ENCODE results near the gene DENND2D. TPM values are rescaled to one million over a fixed set of nuclear protein-coding genes. Genes with fewer than 3 reads are reported as not detected.

Gene DENND2D
- total and polyA plus RNA-seq, 10 of the 15 experiments (the other 5 are each of a cell fraction or from before 2014, with no cell fraction given), result 149 to 375 (median 172) TPM

DNA sequence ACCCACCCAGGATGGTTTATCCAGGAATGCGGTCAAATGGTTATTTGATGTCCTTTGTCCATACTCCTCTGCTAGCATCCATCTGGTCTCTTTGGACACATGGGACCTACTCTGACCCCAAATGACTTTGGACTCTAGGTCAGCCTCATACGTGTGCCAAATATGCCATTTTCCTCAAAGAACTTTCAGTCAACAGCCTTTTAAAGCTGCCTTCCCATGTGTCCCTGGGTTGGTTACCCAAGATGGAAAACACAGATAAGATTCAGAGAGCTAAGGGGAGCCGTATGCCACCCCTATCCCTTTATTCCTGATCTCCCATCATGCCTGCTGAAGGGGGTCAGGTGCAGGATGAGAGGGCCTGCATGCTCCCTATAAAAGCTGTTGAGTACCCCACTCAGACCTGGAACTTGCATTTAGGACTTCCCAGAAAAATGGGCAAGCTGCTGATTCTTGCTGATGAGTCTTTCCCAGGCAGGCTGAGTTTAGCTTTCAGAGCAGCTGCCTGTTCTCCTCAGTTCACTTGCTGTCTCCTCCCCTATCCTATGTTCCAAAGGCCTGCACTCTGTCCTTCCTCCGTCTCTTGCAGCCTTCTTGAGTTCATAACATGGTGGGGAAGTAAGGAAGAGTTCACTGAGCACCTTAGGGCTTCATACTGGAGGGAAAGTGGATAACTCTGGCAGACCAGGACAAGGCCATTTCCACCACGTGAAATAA, 46.8 kb upstream of the DENND2D start (continued):
- TF ChIP-seq NBN (IDR thresholded peaks at IDR 0.05) (no peak), STAT3 (IDR thresholded peaks at IDR 0.05; ENCODE audit: low read depth, low read length) (no peak), RELA (IDR thresholded peaks at IDR 0.05; ENCODE audit: borderline replicate concordance, partially characterized antibody) (no peak), MYC (IDR thresholded peaks at IDR 0.05; ENCODE audit: insufficient read depth, insufficient read length, insufficient replicate concordance, low read length, severe bottlenecking) (no peak), POLR2A (IDR thresholded peaks at IDR 0.05; ENCODE audit: low read depth, low read length) (no peak), ATF7 (IDR thresholded peaks at IDR 0.05; ENCODE audit: low read depth) (no peak), SREBF1 (IDR thresholded peaks at IDR 0.05; ENCODE audit: low read length) (no peak), ZNF384 (IDR thresholded peaks at IDR 0.05; ENCODE audit: borderline replicate concordance, low read depth, low read length) (no peak), ETV6 (conservative IDR thresholded peaks at IDR 0.05 in 1 of 2, IDR thresholded peaks at IDR 0.05 in 1 of 2; ENCODE audit: borderline replicate concordance in 1 of 2, low read depth in 1 of 2) (no peak), TAF1 (IDR thresholded peaks at IDR 0.05; ENCODE audit: borderline replicate concordance, low read depth, low read length) (no peak), YY1 (IDR thresholded peaks at IDR 0.05; ENCODE audit: low read depth, low read length) (no peak), BCL11A (IDR thresholded peaks at IDR 0.05; ENCODE audit: low read depth, low read length) (no peak), RUNX3 (IDR thresholded peaks at IDR 0.05; ENCODE audit: low read length) (no peak)
- TF ChIP-seq, protein P1, sequence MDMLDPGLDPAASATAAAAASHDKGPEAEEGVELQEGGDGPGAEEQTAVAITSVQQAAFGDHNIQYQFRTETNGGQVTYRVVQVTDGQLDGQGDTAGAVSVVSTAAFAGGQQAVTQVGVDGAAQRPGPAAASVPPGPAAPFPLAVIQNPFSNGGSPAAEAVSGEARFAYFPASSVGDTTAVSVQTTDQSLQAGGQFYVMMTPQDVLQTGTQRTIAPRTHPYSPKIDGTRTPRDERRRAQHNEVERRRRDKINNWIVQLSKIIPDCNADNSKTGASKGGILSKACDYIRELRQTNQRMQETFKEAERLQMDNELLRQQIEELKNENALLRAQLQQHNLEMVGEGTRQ (IDR thresholded peaks at IDR 0.05; ENCODE audit: borderline replicate concordance, low read depth, low read length), result no peak
- TF ChIP-seq, protein P2, sequence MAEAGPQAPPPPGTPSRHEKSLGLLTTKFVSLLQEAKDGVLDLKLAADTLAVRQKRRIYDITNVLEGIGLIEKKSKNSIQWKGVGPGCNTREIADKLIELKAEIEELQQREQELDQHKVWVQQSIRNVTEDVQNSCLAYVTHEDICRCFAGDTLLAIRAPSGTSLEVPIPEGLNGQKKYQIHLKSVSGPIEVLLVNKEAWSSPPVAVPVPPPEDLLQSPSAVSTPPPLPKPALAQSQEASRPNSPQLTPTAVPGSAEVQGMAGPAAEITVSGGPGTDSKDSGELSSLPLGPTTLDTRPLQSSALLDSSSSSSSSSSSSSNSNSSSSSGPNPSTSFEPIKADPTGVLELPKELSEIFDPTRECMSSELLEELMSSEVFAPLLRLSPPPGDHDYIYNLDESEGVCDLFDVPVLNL (IDR thresholded peaks at IDR 0.05; ENCODE audit: low read depth, low read length), result no peak
